NCI-H1105 (cell line): Measurements from ENCODE around the gene ANG.
"Not testable (repeated sequence)": the region's sequence is repeated elsewhere in the genome, so short reads cannot be mapped to it uniquely, and the experiment has no call there.

Experiments
- DNase-seq: peaks from one replicate; lab custom pipeline; 2025; lab: John Stamatoyannopoulos, UW

Gene ANG

DNA sequence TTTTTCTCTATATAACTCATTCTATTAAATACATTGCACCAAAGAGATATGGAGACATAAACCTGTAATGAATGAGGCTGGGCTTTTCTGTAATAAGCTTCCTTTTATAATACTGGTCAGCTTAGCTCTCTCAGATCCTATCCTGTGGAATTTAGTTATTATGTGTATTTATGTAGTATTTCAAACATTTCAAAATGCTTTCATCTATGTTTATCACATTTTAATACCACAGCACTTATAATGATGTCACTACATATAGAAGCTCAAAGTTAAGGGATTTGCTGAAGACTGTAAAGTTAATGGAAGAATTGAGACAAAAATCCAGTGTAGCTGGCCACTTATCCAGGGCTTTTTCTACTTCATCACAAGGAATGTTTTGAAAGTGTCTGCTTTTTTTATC lies 11.4 kb downstream of the ANG start:
- no peak for DNase-seq

DNA sequence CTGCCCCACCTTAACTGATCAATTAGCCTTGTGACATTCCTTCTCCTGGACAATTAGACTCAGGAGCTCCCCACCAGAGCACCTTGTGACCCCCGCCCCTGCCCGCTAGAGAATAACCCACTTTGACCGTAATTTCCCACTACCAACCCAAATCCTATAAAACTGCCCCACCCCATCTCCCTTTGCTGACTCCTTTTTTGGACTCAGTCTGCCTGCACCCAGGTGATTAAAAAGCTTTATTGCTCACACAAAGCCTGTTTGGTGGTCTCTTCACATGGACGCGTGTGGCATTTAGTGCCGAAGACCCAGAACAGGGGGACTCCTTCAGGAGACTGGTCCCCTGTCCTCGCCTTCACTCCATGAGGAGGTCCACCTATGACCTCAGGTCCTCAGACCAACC lies 12.4 kb downstream of the ANG start:
- not testable (repeated sequence) for DNase-seq

DNA sequence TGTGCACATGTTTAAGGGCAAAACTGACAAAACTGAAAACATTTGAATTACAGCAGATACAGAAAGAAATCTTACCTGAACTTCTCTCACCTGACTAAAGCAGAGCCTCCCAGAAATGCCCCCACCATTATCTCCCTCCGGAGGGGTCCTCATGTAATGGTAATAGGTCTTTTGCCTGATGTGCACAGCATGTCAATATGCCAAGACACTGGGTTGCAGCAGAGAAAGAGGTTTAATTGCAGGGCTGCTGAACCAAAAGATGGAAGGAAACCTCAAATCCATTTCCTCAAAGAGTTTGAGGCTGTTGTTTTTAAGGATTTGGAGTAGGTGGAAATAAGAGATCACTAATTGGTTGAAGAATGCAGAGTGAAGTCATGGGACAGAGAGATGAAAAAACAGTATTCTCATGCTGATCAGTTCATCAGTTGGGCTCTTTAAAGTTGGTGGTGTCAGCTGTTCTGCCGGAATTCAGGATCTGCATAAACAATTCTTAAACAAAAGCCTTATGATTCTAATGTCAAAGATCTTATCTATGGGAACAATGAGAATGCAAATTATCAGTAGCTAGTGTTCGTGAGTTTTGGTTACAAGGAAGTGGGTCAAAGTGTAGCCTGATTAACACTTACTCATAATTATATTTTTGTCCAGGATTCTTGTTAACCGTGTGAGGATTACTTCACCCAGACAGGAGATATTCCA lies 18.2 kb downstream of the ANG start:
- no peak for DNase-seq

DNA sequence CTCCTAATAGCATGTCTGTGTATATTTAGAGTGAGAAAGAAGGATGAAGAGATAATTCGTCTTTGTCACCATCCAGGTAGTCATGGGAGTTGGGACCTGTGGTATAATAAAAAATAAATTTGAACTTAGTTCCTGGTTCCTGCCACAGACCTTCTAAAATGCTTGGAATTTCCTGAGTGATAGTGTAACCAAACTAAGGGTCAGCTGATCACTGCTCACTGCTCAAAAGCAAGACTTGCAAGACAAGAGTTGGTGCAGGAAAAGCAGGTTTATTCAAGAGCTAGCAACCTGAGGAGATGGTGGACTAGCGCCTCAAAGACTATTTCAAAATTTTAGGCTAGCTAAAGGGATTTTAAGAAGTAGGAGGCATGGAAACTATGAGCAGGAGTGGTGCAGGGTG lies 19.1 kb downstream of the ANG start:
- no peak for DNase-seq

DNA sequence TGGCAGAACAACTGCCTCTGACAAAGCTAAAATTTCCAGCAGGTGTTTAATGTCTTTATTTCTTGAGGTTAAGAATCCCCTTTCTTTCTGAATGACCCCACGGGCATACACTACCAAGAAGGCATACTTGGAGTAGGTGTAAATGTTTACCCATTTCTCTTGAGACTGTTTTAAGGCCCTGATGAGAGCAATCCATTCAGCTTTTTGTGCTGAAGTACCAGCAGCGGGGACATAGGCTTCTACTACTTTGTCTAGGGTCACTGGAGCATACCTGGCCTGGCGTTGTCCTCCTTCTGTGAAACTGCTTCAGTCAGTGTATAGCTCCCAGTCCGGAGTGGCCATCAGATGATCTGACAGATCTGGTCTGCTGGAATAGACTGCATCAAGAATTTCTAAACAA lies 22.7 kb downstream of the ANG start:
- no peak for DNase-seq

DNA sequence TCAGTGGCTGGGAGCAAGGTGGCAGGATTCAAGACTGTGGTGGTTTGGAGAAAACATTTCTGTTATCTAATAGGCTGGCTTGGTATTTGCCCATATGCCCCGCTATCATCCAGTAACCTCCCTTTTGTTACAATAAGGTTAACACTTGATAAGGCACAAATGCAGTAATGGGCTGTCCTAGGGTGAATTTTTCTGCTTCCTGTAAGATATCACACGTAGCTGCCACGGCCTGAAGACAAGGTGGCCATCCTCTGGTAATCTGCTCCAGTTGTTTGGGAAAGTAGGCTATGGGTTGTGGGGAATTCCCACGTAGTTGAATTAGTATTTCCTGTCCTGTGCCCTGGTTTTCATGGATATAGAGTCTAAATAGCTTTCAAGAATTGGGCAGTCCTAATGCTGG lies 23.1 kb downstream of the ANG start:
- no peak for DNase-seq

DNA sequence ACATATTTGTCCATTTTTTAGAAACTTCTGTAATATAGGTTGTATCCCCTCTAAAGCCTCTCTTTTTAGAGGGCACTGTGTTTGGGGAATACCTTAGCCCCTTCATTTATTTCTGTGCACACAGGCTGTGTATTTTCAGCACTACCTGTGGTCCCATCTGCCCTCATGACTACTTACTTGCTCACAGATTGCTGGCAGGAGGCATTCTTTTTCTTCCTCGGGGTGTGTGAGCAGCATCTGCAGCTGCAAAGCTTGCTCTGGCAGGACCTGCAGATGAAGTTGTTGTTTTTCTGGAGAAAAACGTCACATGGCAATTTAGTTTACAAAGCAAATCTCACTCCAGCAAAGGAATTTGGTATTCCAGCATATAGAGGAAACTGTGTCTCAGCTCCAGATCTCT lies 24.3 kb downstream of the ANG start:
- DNase-seq: no peak

DNA sequence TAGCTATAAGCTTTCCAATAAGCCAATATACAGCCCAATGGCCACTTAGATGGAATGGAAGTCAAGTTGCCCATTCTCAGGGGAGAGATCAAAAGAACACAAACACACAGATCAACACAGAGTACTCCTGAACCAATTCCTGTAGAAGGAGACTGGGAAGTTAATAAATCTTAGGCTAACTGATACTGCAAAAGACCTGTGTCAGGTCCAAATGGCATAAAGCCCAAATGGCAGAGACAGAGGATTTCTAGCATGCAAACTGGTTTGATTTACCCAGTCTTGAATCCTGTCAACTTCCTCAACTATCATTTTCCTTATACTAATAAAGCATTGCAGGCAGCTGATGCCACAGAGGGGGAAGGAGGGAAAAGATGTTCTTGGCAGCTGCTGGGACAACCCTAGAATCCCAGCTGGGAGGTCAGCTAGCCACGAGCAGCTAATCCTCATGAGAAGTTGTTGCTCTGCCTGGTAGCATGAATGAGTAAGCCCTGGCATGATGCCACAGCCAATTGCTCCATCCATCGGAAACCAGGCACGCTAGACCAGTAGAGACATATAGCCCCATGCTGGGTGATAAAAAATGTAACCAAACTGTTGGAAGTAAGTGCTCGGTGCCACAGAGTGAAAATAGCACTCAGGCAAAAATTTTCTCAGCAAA lies 26.2 kb downstream of the ANG start:
- DNase-seq: peak; percentile 6

DNA sequence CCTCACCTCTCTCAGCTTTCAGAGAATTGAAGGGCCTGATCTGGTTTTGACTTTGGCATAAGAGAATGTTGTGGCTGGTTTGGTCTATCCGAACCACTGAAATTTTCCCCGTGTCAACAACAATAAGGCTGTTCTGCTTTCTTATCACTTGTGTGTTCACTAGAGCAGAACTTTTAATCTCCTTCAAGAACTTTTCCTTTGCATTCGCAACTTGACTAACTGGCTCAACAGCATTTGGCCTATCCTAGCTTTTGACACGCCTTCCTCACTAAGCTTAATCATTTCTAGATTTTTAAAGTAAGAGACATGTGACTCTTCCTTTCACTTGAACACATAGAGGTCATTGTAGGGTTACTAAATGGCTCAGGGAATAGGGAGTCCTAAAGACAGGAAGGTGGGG lies 31.2 kb downstream of the ANG start:
- DNase-seq: no peak

DNA sequence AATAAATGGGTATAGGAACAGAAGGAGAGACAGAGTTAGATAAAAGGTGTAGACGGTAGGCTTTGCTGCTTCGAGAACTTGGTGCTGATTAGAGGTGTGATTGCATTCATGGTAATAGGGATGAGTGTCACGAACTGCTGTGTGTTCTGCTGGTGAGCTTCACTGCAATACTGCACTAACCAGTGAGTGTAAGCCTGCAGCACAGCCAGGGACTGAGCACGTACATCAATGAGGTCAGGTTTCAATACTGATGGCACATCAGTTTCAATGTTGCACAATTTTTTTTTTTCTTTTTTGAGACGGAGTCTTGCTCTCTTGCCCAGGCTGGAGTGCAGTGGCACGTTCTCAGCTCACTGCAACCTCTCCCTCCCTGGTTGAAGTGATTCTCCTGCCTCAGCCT lies 32.2 kb downstream of the ANG start:
- no peak for DNase-seq

DNA sequence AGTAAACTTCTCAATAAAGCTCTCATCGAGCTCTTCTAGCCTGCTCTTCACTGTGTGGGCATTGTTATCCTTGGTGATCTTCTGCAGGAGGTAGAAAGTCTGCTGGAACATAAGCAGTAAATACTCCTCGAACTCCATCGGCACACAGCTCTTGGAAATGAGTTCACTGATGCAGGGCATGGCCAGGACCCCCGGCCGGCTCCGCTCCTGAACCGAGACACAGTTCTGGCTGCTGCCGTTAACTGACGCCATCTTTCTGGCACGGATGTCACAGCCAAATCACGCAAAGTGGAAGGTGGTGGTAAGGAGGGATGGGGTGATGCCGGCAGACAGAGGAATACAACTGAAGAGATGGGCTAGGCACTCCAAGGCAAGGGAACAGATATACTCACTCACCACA lies 33.5 kb downstream of the ANG start:
- no peak for DNase-seq

DNA sequence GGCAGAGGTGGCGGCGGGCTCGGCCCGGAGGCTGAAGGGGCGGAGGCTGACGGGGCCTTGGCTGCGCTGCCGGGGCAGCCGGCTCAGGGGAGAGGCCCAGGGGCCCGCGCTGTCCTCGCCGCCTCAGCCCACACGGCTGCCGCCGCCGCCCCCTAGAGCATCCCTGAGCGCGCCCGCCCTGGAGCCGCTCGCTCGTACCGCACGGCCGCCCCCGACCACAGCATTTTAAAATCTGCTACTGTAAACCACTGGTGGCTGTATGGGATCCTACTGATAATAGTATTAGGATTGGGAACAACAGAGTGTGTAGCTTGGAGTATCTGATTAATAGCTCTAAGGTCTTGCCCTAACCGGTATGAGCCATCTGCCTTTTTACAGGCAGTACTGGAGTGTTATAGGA lies 34.9 kb downstream of the ANG start:
- DNase-seq: no peak

DNA sequence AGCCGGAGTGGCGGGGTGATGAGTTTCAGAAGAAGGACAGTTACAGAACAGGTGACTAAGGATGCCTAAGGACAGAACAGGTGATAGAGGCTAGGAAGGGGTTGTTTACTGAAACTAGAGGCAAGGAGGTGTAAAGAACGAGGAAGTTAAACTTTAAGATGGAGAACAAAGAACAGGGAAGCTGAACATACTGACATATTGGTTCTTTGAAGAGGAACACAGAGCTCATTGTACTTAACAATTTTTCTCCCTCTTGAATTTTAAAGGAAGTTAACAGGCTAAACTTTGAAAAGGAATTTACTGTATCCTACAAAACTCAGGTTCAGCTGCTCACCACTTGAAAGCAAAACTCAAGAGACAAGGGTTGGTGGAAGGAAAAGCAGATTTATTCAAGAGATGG lies 37.6 kb downstream of the ANG start:
- DNase-seq: not testable (repeated sequence)

DNA sequence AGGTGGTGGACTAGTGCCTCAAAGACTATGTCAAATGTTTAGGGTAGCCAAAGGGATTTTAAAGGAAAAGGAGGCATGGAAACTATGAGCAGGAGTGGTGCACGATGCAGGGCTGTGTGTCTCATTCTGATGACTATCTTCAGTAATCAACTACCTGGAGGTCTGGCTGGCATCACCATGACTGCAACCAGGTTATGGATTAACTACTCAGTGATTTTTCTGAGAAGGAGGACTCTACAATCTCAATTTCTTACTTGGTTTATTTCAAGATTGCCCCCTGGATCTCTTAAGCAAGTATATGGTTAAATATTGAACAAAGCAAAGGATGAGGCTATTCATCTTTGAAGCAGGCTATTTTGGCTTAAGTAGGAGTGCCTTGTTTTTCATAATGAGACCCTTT lies 38.0 kb downstream of the ANG start:
- DNase-seq: no peak

DNA sequence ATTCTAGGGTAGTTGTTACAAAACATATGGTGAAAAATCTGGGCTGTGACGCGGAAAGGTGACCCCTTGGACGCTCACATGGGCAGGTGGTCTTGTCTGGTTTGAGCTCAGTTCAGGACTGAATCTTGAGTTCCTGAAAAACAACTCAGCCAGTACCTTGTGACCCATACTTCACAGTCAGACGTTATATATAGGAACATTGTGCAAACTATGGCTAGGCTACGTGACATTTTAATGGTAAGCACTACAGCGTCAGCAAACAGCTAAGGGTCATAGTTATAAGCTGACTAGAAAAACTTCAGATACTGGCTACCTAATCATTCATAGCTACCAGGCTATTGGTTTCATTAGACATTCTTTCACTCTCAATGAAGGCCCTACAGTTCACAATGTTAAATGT lies 42.3 kb downstream of the ANG start:
- DNase-seq: no peak

DNA sequence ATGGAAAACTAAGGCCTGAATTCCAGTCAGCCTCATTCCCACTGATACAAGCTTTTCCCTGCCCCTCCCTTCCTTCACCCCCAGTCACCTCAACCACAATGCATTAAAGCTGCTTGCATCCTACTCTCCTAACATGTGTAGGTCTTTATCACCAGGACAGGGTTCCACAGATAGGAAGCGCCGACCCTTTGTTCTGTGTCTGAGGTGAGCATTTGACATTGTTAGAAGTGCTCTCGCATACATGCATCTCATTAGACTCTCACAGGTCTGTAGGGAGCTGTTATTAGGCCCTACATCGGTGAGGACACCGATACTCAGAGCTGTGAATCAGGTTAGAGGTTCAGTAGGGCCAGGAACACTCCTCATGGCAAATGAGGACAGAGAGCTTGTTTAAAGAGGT lies 43.9 kb downstream of the ANG start:
- no peak for DNase-seq

DNA sequence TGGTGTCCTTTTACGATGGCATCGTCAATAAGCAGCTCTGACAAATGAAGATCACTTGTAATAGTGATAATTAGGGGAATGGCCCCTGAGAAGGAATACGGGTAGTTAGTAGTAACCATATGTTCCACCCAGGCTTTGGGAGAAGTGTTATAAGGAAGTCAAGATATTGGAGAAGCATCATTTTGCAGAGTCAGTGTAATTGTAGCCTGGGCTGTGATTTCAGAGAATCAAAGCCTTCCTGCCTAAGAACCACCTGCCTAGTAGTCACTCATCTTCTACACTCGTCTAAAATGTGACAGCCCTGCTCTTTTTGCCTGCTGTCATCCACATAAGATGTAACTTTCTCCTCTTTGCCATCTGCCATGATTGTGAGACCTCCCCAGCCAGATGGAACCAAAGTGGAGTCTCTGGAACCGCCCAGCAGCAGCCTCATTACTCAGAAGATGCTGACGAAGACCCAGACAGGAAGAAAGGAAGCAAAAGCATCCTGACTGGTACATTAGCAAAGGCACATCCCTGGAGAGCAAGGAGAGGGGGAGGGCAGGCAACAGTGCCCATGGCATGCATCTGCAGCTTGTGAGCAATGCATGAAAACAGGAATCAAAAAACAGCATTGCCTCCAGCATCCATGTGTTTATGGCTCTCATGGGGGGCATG lies 44.5 kb downstream of the ANG start:
- no peak for DNase-seq

DNA sequence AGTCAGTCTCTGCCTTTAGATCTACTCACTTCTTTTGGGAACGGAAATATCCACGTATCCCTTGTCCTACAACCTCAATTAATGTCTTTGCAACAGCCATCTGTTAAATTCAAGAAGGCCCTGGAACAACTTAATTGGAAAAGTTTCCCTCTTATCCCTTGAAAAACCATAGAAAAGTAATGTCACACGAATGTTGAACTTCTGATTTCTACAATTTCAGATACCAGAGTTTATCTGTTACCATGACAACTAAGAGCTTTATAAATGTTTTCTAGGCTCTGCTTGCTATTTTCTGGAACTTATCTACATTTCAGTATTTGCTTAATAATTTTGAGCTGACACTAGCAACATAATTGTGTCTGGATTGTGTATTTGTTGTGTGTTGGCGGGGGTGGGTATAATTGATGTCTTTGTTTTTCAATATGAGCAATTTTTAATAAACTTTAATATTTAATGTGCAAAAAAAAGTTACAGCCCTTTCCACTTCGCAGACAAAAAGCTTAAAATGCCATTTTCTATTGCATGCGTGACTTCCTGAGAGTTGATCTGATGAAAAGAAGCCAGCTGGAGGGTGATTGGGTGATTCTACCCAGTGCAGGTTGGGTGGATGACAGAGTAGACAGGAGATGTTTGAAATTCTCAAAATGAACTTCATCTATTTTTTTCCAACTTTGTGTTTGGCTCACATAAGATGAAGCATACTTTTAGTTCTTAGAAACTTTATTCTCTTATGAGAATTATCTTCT lies 45.3 kb downstream of the ANG start:
- DNase-seq: no peak

DNA sequence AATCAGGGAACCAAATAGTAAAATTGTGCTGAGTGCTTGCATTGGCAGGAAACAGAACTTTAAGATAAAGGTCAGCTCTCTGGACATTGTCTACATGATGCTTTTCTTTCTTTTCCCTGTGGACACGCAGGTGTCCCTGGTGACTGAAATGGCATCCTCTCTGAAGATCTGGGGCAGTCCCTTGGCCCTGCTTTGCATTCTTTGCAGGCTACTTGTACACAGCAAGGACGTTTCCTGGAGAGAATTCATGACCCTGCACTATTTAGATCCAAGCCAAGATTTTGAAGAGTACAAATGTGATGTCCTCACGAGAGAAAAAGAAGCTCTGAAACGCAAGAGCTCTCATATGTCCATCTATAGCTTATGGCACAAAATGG lies 45.9 kb downstream of the ANG start:
- no peak for DNase-seq

DNA sequence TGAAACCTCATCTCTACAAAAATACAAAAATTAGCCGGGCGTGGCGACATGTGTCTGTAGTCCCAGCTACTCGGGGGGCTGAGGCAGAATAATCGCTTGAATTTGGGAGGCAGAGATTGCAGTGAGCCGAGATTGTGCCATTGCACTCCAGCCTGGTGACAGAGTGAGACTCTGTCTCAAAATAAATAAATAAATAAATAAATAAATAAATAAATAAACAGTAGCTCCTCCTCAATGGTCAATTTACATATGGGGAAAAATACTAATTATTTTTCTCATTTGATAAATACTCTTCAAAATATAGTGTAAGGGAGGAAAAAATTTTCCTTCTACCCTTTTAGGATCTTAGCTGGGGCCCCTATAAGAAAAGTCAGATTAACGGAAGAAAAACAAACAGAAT lies 49.7 kb downstream of the ANG start:
- DNase-seq: not testable (repeated sequence)

DNA sequence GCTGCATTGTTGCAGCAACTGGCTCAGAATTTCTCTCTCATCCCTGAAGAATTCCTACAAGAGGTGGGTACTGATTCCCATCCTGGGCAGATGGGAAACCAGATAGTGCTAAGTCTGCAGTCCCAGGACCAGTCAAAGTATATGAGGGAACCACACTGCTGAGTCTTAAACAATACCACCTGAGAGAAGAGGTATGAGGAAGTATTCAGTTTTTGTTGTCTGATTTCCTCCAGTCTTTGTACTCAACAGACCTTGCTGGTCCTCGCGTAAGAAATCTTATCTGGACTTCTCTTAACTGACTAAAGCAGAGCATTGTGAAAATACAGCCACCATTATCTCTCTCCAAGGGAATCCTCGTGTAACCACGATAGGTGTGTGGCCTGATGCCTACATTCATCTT lies 53.6 kb downstream of the ANG start:
- DNase-seq: no peak

DNA sequence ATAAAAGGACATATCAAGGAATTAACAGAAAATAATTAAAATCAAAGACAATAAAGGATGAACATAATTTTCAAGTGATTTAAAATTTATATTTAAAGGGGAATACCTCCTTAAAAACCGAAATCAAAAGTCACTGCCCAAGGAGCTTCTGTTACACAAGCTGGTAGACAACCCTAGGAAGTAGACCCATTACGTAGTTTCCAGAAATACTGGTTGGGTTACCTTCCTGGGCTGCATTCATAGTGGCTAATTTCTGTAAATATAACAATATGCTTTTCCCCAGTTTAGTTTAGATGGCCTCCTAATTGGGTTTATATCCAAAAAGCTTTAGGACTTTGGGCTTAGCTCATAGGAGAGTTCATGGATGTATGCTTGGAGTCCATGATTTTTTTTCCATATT lies 55.0 kb downstream of the ANG start:
- DNase-seq: no peak
